Measurements from ENCODE around the gene PLA2G4F. TPM values are rescaled to one million over a fixed set of nuclear protein-coding genes. Genes with fewer than 3 reads are reported as not detected.

PLA2G4F gene
- total and polyA plus RNA-seq, 12 donors, result 0.03 to 13.8 (median 1.7) TPM

DNA sequence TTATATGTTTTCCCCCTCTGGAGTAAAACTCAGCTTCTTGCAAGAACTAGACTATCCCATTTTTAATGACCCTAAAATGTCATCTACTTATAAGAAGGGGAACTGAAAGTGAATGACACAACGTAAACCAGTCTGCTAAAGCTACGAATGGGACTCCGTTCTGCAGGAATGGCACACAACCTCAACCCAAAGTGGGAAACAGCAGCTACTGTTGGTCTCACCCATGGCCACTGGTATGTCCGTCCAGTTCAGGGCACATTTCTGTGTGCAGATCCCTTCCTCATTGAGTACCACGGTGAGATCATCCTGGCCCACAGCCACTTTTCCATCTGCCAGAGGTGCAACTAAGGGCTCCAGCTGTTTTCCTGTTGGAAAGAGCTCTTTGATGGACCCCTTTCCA lies 27.9 kb upstream of the PLA2G4F start:
- Histone ChIP-seq H3K27ac (peak overlapping the region in 2 of 10 donors; percentile 6 to 16), H3K4me3 (no peak overlapping the region), H3K4me1 (peaks cover 0 to 23% (median 0%) of the 10 kb centered on the region in 9 donors), H3K27me3 (no peaks in the 10 kb centered on the region), H3K36me3 (peaks cover 0 to 100% (median 71%) of the 10 kb centered on the region in 9 donors), H3K9me3 (no peaks in the 10 kb centered on the region)
- ATAC-seq, result peak in 6 of 8 donors; percentile 18 to 53 (median 40)
- WGBS, 2 donors, result 63 to 71% methylated on average over 5 of the region's 5 CpGs
- TF ChIP-seq CTCF (IDR thresholded peaks at IDR 0.05), result no peak
- intact Hi-C loops (cut with DNase I), result no loop called here
- DNase-seq, result peak in 1 of 2 donors; percentile 10

DNA sequence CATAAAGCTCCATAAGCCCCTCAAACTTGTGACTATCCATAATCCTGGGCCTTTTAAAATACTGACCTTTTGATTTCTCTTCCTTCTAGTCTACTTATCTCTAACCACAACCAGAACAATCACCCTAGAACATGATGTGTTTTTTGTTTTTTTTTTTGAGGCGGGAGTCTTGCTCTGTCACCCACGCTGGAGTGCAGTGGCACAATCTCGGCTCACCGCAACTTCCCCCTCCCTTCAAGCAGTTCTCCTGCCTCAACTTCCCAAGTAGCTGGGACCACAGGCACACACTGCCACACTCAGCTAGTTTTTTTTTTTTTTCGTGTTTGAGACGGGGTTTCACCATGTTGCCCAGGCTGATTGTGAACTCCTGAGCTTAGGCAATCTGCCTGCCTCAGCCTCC lies 26.5 kb upstream of the PLA2G4F start:
- intact Hi-C loops (cut with DNase I), result no loop called here

GRCh38 chr15:42182328-42182886 lies 26.0 kb upstream of the PLA2G4F start:
- ATAC-seq (no peak), DNase-seq (no peak)
- H3K27ac ChIP-seq, result peak overlapping the region in 1 of 10 donors; percentile 3
- no peak for TF ChIP-seq CTCF (IDR thresholded peaks at IDR 0.05)
- H3K27me3 ChIP-seq, result no peaks in the 10 kb centered on the region
- WGBS, 2 donors, result 91 to 93% methylated on average over 6 of the region's 6 CpGs
- peaks cover 0 to 100% (median 67%) of the 10 kb centered on the region in 9 donors for H3K36me3 ChIP-seq
- H3K9me3 ChIP-seq, result no peaks in the 10 kb centered on the region
- intact Hi-C loops (cut with DNase I), result no loop called here
- peaks cover 0 to 23% (median 0%) of the 10 kb centered on the region in 9 donors for H3K4me1 ChIP-seq
- no peak overlapping the region for H3K4me3 ChIP-seq

More for the DNA sequence above, 26.5 kb upstream of the PLA2G4F start:
- no peak overlapping the region for H3K4me3 ChIP-seq
- H3K9me3 ChIP-seq, result no peaks in the 10 kb centered on the region
- H3K27ac ChIP-seq, result peak overlapping the region in 1 of 10 donors; percentile 3
- no peaks in the 10 kb centered on the region for H3K27me3 ChIP-seq
- WGBS, 2 donors, result 87 to 93% methylated on average over 6 of the region's 6 CpGs
- H3K36me3 ChIP-seq, result peaks cover 0 to 100% (median 69%) of the 10 kb centered on the region in 9 donors
- ATAC-seq, result peak in 1 of 8 donors; percentile 41
- DNase-seq, result no peak
- H3K4me1 ChIP-seq, result peaks cover 0 to 23% (median 0%) of the 10 kb centered on the region in 9 donors
- TF ChIP-seq CTCF (IDR thresholded peaks at IDR 0.05), result no peak

- TF ChIP-seq CTCF (IDR thresholded peaks at IDR 0.05), result no peak
- peaks cover 0 to 11% (median 0%) of the 10 kb centered on the region in 9 donors for H3K4me1 ChIP-seq
- no peaks in the 10 kb centered on the region for H3K27me3 ChIP-seq
- peaks cover 0 to 100% (median 60%) of the 10 kb centered on the region in 9 donors for H3K36me3 ChIP-seq
- no peak overlapping the region for H3K27ac ChIP-seq
- DNase-seq (no peak), ATAC-seq (no peak)
- H3K4me3 ChIP-seq, result no peak overlapping the region
- H3K9me3 ChIP-seq, result no peaks in the 10 kb centered on the region
- WGBS, 2 donors, result 83 to 86% methylated on average over 2 of the region's 2 CpGs
- intact Hi-C loops (cut with DNase I), result no loop called here
Observed at GRCh38 chr15:42178056-42178455, 21.6 kb upstream of the PLA2G4F start.

Measured in heart right ventricle (tissue), 16 donors.